NCI-H1694 treated with DMSO at 0.1 percent for 48 hours (cell line): ENCODE results near the gene SPARCL1.
"Not testable (repeated sequence)": the region's sequence is repeated elsewhere in the genome, so short reads cannot be mapped to it uniquely, and the experiment has no call there.

ENCODE experiments used
- DNase-seq: peaks from one replicate; lab custom pipeline; 2025; lab: John Stamatoyannopoulos, UW

The SPARCL1 gene

GRCh38 chr4:87442889-87443288 is 86.3 kb downstream of the SPARCL1 start:
- no peak for DNase-seq

- no peak for DNase-seq
Observed at GRCh38 chr4:87433342-87433741, 95.8 kb downstream of the SPARCL1 start.

GRCh38 chr4:87430038-87430437 is 99.1 kb downstream of the SPARCL1 start:
- no peak for DNase-seq

GRCh38 chr4:87428979-87429378 is 100.2 kb downstream of the SPARCL1 start:
- no peak for DNase-seq

- no peak for DNase-seq
Observed at GRCh38 chr4:87427518-87427868, 101.7 kb downstream of the SPARCL1 start.

GRCh38 chr4:87426865-87427517 is 102.2 kb downstream of the SPARCL1 start:
- DNase-seq: no peak

GRCh38 chr4:87425711-87426110 is 103.5 kb downstream of the SPARCL1 start:
- DNase-seq: no peak

GRCh38 chr4:87424099-87424543 is 105.1 kb downstream of the SPARCL1 start:
- DNase-seq: not testable (repeated sequence)
